Cardiac muscle cell (in vitro differentiated cells and primary cell): Measurements from ENCODE around the gene SLC12A7. TPM values are rescaled to one million over a fixed set of nuclear protein-coding genes. Genes with fewer than 3 reads are reported as not detected.
A peak's percentile ranks its signal among the peaks of the same experiment; 100 is the strongest.

Experiments used
- DNase-seq, 2 donors: peaks; one replicate each; pipeline versions ENCODE4 v3.0.0 to v3.0.0-alpha.2; 2010 to 2017; ENCODE audit warnings: low read depth in 1 of 2, low spot score in 1 of 2
- H3K27ac ChIP-seq: fragments of 200-600 bp; sonication (generic); 2 replicates; pipeline ENCODE4 v1.5.1; 2016
- H3K27me3 ChIP-seq: fragments of 200-600 bp; sonication (generic); 2 replicates; pipeline ENCODE4 v1.6.0; 2016; ENCODE audit warnings: control low read depth
- H3K36me3 ChIP-seq: fragments of 200-600 bp; sonication (generic); 2 replicates; pipeline ENCODE4 v1.5.1; 2016; ENCODE audit warnings: control low read depth
- H3K4me1 ChIP-seq: fragments of 200-600 bp; sonication (generic); 2 replicates; pipeline ENCODE4 v1.8.1; 2017; ENCODE audit warnings: low read depth, mild to moderate bottlenecking, mixed run types
- H3K4me3 ChIP-seq: fragments of 200-600 bp; sonication (generic); 2 replicates; pipeline ENCODE4 v1.5.1; 2016; ENCODE audit warnings: mild to moderate bottlenecking
- H3K9me3 ChIP-seq: fragments of 200-600 bp; sonication (generic); 2 replicates; pipeline ENCODE4 v1.5.1; 2017; ENCODE audit warnings: low read depth, mild to moderate bottlenecking, control low read depth
- CTCF ChIP-seq: IDR thresholded peaks from 2 replicates; pipeline ENCODE4 v1.5.1; 2012; ENCODE audit warnings: low read depth, mild to moderate bottlenecking, low read length
- polyA plus RNA-seq: library from polyadenylated mRNA; unstranded; fragments of >200 nt; fragmentation: Nextera tagmentation; extraction: Ambion mirVana; gene quantifications from 2 replicates; pipeline ENCODE4 v1.2.1, GENCODE V29; 2016
- total RNA-seq: library from RNA; depleted of rRNA; stranded (reverse); fragments of >200 nt; gene quantifications from 2 replicates; pipeline ENCODE4 v1.2.3, GENCODE V29; 2016

SLC12A7 gene
- total and polyA plus RNA-seq, 2 experiments from 2014 or later: 14.1 to 29.9 TPM

DNA sequence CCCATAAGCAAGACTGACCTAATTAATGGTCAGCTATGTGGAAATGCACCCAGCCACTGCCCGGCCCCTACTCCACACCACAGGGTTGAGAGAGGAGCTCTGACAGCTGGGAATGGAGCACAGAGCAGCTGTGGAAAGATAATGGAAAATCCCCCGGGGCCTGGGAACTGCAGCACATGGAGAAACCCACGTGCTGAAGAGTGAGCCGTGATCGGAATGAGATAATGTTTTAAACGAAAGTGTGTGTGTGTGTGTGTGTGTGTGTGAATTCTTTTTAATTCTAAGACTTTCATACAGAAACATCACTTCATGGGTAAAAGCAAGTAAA is 13.1 kb upstream of the SLC12A7 start:
- H3K27ac ChIP-seq: peak overlapping the region; percentile 42
- TF ChIP-seq CTCF: no peak
- H3K4me3 ChIP-seq: no peak overlapping the region
- H3K36me3 ChIP-seq: no peaks in the 10 kb centered on the region
- H3K9me3 ChIP-seq: no peaks in the 10 kb centered on the region
- peak; percentile 64 to 94 for DNase-seq
- peaks cover 31% of the 10 kb centered on the region for H3K4me1 ChIP-seq
- no peaks in the 10 kb centered on the region for H3K27me3 ChIP-seq

- Histone ChIP-seq H3K27ac (no peak overlapping the region), H3K36me3 (no peaks in the 10 kb centered on the region), H3K9me3 (no peaks in the 10 kb centered on the region), H3K27me3 (no peaks in the 10 kb centered on the region), H3K4me1 (peaks cover 31% of the 10 kb centered on the region), H3K4me3 (no peak overlapping the region)
- no peak for TF ChIP-seq CTCF
- DNase-seq: no peak
Observed at GRCh38 chr5:1124205-1125029, 12.6 kb upstream of the SLC12A7 start.

- H3K9me3 ChIP-seq: no peaks in the 10 kb centered on the region
- no peaks in the 10 kb centered on the region for H3K27me3 ChIP-seq
- DNase-seq: peak in 1 of 2 donors; percentile 39
- peaks cover 35% of the 10 kb centered on the region for H3K4me1 ChIP-seq
- no peak overlapping the region for H3K4me3 ChIP-seq
- no peaks in the 10 kb centered on the region for H3K36me3 ChIP-seq
- no peak for TF ChIP-seq CTCF
- H3K27ac ChIP-seq: no peak overlapping the region
Observed at GRCh38 chr5:1123418-1124147, 11.7 kb upstream of the SLC12A7 start.

DNA sequence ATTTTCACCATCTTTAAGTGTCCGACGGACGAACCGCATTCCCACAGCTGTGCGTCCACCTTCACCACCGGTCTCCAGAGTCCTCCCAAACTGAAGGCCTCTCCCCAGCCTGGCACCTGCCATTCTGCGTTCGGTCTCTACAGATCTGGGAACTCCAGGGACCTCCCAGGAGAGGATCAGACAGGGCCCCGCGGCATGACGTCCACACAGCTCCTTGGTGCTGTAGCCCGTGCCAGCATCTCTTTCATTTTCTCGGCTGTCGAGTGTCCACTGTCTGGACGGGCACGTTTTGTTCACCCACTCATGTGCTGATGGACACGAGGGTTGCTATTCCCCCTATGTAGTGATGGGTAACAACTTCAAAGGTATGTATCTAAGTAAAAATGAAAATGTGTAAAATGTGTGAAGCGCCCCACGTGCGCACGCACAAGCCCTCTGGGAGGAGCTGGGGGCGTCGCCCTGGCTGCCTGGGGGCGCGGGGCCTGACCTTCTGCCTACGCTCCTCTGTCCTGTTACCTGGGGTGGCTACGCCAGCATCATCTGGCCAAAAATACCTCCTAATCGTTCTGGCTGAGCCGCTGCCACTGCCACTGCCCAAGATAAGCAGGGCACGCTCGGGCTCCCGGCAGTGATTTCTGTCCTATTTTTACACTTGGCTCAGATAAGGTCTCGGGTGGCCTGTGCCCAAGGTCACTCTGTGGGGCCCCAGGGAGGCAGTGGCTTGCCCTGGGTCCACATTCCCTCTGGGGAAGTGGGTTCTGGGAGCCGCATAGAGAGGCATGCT is 10.8 kb upstream of the SLC12A7 start:
- Histone ChIP-seq H3K9me3 (no peaks in the 10 kb centered on the region), H3K4me1 (peaks cover 42% of the 10 kb centered on the region), H3K27ac (no peak overlapping the region), H3K4me3 (no peak overlapping the region), H3K36me3 (no peaks in the 10 kb centered on the region), H3K27me3 (no peaks in the 10 kb centered on the region)
- no peak for TF ChIP-seq CTCF
- peak in 1 of 2 donors; percentile 31 for DNase-seq

- Histone ChIP-seq H3K27ac (no peak overlapping the region), H3K9me3 (no peaks in the 10 kb centered on the region), H3K4me3 (no peak overlapping the region), H3K27me3 (no peaks in the 10 kb centered on the region), H3K36me3 (no peaks in the 10 kb centered on the region), H3K4me1 (peaks cover 39% of the 10 kb centered on the region)
- no peak for DNase-seq
- no peak for TF ChIP-seq CTCF
Observed at GRCh38 chr5:1121891-1122290, 10.0 kb upstream of the SLC12A7 start.
